Endothelial cell of umbilical vein (primary cell): ENCODE measurements around the gene LAMB1. TPM values are rescaled to one million over a fixed set of nuclear protein-coding genes. Genes with fewer than 3 reads are reported as not detected.

Experiments
- BruUV-seq: library from RNA; stranded (reverse); fragments of 400-500 nt; replicated peaks from 2 replicates; lab custom pipeline; 2021; lab: Mats Ljungman, UMichigan
- CTCF ChIA-PET: fragments of 300-600, 350-600 bp; sonication (Branson Sonifier 250); formaldehyde crosslinking; loops from one replicate; lab custom pipeline; 2021; ENCODE audit warnings: antibody characterized with exemption, inconsistent platforms; lab: Charles Lee
- POLR2A ChIA-PET: fragments of 300-600, 350-600 bp; sonication (Branson Sonifier 250); formaldehyde crosslinking; loops from one replicate; lab custom pipeline; 2021; ENCODE audit warnings: antibody characterized with exemption, inconsistent platforms; lab: Charles Lee
- DNase-seq: peaks from one replicate; pipeline ENCODE4 v3.0.0-alpha.2; 2011; ENCODE audit warnings: low read depth, low spot score
- FAIRE-seq: peaks from 2 replicates; lab custom pipeline; 2011; peaks lifted over from hg19 to GRCh38; lab: Jason Lieb, UNC
- H2AFZ ChIP-seq: 2 replicates; pipeline ENCODE4 v1.6.0; 2012; ENCODE audit warnings: low read depth, low read length, control low read depth, inconsistent platforms
- H3K27ac ChIP-seq: 2 replicates; pipeline ENCODE4 v1.5.1; 2011; ENCODE audit warnings: low read depth, mild to moderate bottlenecking, control low read depth, low read length, moderate library complexity; ENCODE audit not compliant: insufficient read depth
- H3K27me3 ChIP-seq, 2 experiments: 2 replicates each; pipeline versions ENCODE4 v1.6.0 to v1.6.1; 2011; ENCODE audit warnings: low read length in 2 of 2, mixed read lengths in 1 of 2; ENCODE audit not compliant: control insufficient read depth in 2 of 2, insufficient read depth in 2 of 2
- H3K36me3 ChIP-seq, 2 experiments: 2 replicates in 1 of 2; 3 replicates in 1 of 2; pipeline ENCODE4 v1.5.1; 2011; ENCODE audit warnings: low read length in 2 of 2, mild to moderate bottlenecking in 1 of 2, moderate library complexity in 1 of 2; ENCODE audit not compliant: control insufficient read depth in 2 of 2, insufficient read depth in 2 of 2; ENCODE audit errors: extremely low read depth in 1 of 2
- H3K4me1 ChIP-seq: 3 replicates; pipeline ENCODE4 v1.5.1; 2011; ENCODE audit warnings: mild to moderate bottlenecking, low read length; ENCODE audit not compliant: control insufficient read depth, insufficient read depth; ENCODE audit errors: extremely low read depth
- H3K4me2 ChIP-seq: 2 replicates; pipeline ENCODE4 v1.6.1; 2011; ENCODE audit warnings: low read length, control low read depth, mixed read lengths; ENCODE audit not compliant: insufficient read depth
- H3K4me3 ChIP-seq, 3 experiments: fragments of 200-600 bp in 1 of 3; sonication (generic), shearing (Covaris generic) in 1 of 3; replicated peaks in 1 of 3; 2 replicates each; pipeline ENCODE4 v1.5.1; 2011 to 2016; ENCODE audit warnings: control low read depth in 3 of 3, low read length in 3 of 3, mild to moderate bottlenecking in 2 of 3, inconsistent platforms in 1 of 3, low read depth in 1 of 3, moderate library complexity in 1 of 3; ENCODE audit not compliant: insufficient read depth in 1 of 3
- H3K79me2 ChIP-seq: 2 replicates; pipeline ENCODE4 v1.6.0; 2012; ENCODE audit warnings: low read length, inconsistent platforms; ENCODE audit not compliant: control insufficient read depth, insufficient read depth
- H3K9ac ChIP-seq: replicated peaks from 2 replicates; pipeline ENCODE3; 2011; ENCODE audit warnings: low read length, control low read depth; ENCODE audit not compliant: insufficient read depth; ENCODE audit errors: extremely low read depth
- H3K9me1 ChIP-seq: replicated peaks from 3 replicates; pipeline ENCODE4 v1.6.0; 2011; ENCODE audit warnings: mild to moderate bottlenecking, low read length; ENCODE audit not compliant: control insufficient read depth, insufficient read depth; ENCODE audit errors: extremely low read depth
- H3K9me3 ChIP-seq: replicated peaks from 2 replicates; pipeline ENCODE4 v1.5.1; 2012; ENCODE audit warnings: low read length, inconsistent platforms; ENCODE audit not compliant: control insufficient read depth, insufficient read depth
- H4K20me1 ChIP-seq: replicated peaks from 2 replicates; pipeline ENCODE3; 2011; ENCODE audit warnings: mild to moderate bottlenecking, low read length; ENCODE audit not compliant: control insufficient read depth, insufficient read depth; ENCODE audit errors: extremely low read depth
- EZH2 ChIP-seq: IDR thresholded peaks from 2 replicates; pipeline ENCODE4 v1.6.1; 2012; ENCODE audit warnings: borderline replicate concordance, low read depth, mild to moderate bottlenecking, moderate library complexity, low read length, inconsistent platforms; ENCODE audit not compliant: severe bottlenecking
- FOS ChIP-seq: IDR thresholded peaks from 2 replicates; pipeline ENCODE4 v1.6.1; 2011; ENCODE audit warnings: mild to moderate bottlenecking, low read length, moderate library complexity, borderline replicate concordance; ENCODE audit not compliant: insufficient read depth
- GATA2 ChIP-seq: IDR thresholded peaks from 2 replicates; pipeline ENCODE4 v1.7.0; 2011; ENCODE audit warnings: low read depth, mild to moderate bottlenecking, moderate library complexity, mixed read lengths, low read length; ENCODE audit not compliant: insufficient read length, insufficient read depth
- JUN ChIP-seq: IDR thresholded peaks from 2 replicates; pipeline ENCODE4 v1.6.1; 2011; ENCODE audit warnings: borderline replicate concordance, low read depth; ENCODE audit not compliant: insufficient read length, insufficient read depth
- MYC ChIP-seq: IDR thresholded peaks from one replicate; pipeline ENCODE4 v1.6.1; 2011; ENCODE audit warnings: mild to moderate bottlenecking, low read depth, low read length
- POLR2A ChIP-seq: IDR thresholded peaks from 2 replicates; pipeline ENCODE4 v1.6.1; 2012; ENCODE audit warnings: low read depth, mild to moderate bottlenecking, control low read depth, low read length
- POLR2AphosphoS5 ChIP-seq: IDR thresholded peaks from 2 replicates; pipeline ENCODE4 v1.6.1; 2012; ENCODE audit warnings: low read depth, mild to moderate bottlenecking, control low read depth, low read length, moderate library complexity; ENCODE audit not compliant: insufficient read depth
- dilution Hi-C: fragments of 300-500 bp; cut with MboI; formaldehyde crosslinking; loops from one replicate; pipeline ENCODE4 v1.15.0; 2019; ENCODE audit warnings: low sequenced_read_pairs; ENCODE audit not compliant: extremely low pct_ligation_motif_present
- intact Hi-C: fragments of 100-400 bp; cut with micrococcal nuclease; formaldehyde crosslinking; loops from one replicate; pipeline ENCODE4 v1.10.0; 2022
- polyA plus RNA-seq, 4 experiments: library from polyadenylated mRNA; depleted of rRNA in 3 of 4; stranded (reverse) in 3 of 4; unstranded in 1 of 4; fragments of >200 nt; gene quantifications; 2 replicates each; pipeline versions ENCODE4 v1.2.1 to v1.2.3, GENCODE V29; 2011 to 2012; ENCODE audit warnings: missing spikeins in 1 of 4
- total RNA-seq: library from RNA; stranded (reverse); gene quantifications from 2 replicates; pipeline ENCODE4 v1.2.3, GENCODE V29; 2021
- TF ChIP-seq, protein P1 (sequence below), 2 donors: IDR thresholded peaks; 1 replicate in 1 of 2; 2 replicates in 1 of 2; pipeline ENCODE4 v1.5.1; 2011; ENCODE audit warnings: low read length in 2 of 2, mild to moderate bottlenecking in 2 of 2, moderate library complexity in 2 of 2, control low read depth in 1 of 2, inconsistent platforms in 1 of 2, low read depth in 1 of 2; ENCODE audit not compliant: insufficient read depth in 1 of 2; ENCODE audit errors: extremely low read depth in 1 of 2
- TF ChIP-seq, protein P2 (sequence below): IDR thresholded peaks from 2 replicates; pipeline ENCODE4 v1.6.1; 2011; ENCODE audit not compliant: insufficient read depth, insufficient read length

Gene LAMB1
- total and polyA plus RNA-seq, 2 donors (not counting 3 experiments of a cell fraction or from before 2014, with no cell fraction given), result 588 to 703 TPM

DNA sequence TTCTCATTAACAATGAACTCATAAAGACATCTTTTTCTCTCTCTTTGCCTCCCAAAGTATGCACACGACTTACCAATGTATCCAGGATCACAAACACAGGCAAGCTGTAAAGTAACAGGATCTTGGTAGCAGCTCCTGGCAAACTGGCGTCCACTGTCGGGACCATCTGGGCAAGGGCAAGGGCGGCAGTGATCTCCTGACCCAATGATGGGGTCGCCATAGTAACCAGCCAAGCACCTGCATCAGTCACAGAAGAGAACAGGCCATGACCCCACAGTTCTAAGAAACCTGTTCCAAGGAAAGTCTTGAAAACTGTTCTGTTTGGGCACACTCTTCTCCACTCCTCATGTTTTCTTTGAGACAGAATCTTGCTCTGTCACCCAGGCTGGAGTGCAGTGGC is 47.6 kb downstream of the LAMB1 start:
- no peak overlapping the region for H3K9ac ChIP-seq
- ChIA-PET CTCF (interaction anchor here (1.2 to 1.7 kb wide), 2 partner anchors 28 to 191 kb away, joined by 3 to 7 read pairs; no protein-coding TSS in a partner anchor), POLR2A (no interaction called here)
- FAIRE-seq, result no peak
- peaks cover 36% of the 10 kb centered on the region for H3K4me1 ChIP-seq
- no peaks in the 10 kb centered on the region for H3K9me1 ChIP-seq
- TF ChIP-seq, protein P1, sequence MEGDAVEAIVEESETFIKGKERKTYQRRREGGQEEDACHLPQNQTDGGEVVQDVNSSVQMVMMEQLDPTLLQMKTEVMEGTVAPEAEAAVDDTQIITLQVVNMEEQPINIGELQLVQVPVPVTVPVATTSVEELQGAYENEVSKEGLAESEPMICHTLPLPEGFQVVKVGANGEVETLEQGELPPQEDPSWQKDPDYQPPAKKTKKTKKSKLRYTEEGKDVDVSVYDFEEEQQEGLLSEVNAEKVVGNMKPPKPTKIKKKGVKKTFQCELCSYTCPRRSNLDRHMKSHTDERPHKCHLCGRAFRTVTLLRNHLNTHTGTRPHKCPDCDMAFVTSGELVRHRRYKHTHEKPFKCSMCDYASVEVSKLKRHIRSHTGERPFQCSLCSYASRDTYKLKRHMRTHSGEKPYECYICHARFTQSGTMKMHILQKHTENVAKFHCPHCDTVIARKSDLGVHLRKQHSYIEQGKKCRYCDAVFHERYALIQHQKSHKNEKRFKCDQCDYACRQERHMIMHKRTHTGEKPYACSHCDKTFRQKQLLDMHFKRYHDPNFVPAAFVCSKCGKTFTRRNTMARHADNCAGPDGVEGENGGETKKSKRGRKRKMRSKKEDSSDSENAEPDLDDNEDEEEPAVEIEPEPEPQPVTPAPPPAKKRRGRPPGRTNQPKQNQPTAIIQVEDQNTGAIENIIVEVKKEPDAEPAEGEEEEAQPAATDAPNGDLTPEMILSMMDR (IDR thresholded peaks at IDR 0.05; ENCODE audit: extremely low read depth in 1 of 2, insufficient read depth in 1 of 2, low read depth in 1 of 2, low read length in 2 of 2), result no peak
- no peak for TF ChIP-seq MYC
- TF ChIP-seq POLR2AphosphoS5, result no peak
- no peak for TF ChIP-seq POLR2A
- no peak for TF ChIP-seq GATA2
- no peak for TF ChIP-seq FOS
- no peak for TF ChIP-seq EZH2
- no peak for TF ChIP-seq JUN
- TF ChIP-seq, protein P2, sequence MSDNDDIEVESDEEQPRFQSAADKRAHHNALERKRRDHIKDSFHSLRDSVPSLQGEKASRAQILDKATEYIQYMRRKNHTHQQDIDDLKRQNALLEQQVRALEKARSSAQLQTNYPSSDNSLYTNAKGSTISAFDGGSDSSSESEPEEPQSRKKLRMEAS, result no peak
- no peak overlapping the region for H3K4me2 ChIP-seq
- intact Hi-C loops (no loop called here), dilution Hi-C loops (no loop called here)
- no peaks in the 10 kb centered on the region for H3K9me3 ChIP-seq
- peaks cover 32% of the 10 kb centered on the region for H3K79me2 ChIP-seq
- DNase-seq, result no peak
- H3K36me3 ChIP-seq, result peaks cover 60 to 73% of the 10 kb centered on the region in 2 experiments
- no TSS peak for BruUV-seq
- H3K4me3 ChIP-seq, result no peak overlapping the region
- no peak overlapping the region for H3K27ac ChIP-seq
- H3K27me3 ChIP-seq, result no peaks in the 10 kb centered on the region
- H2AFZ ChIP-seq, result no peak overlapping the region
- no peaks in the 10 kb centered on the region for H4K20me1 ChIP-seq
